GM23338 (cell line): ENCODE data around the gene SUPT5H. TPM values are rescaled to one million over a fixed set of nuclear protein-coding genes. Genes with fewer than 3 reads are reported as not detected.

Source experiments
- ATAC-seq: fragments of 200-7000 bp; cut with Tn5 transposase; 3 replicates; pipeline ENCODE4 v1.9.1; 2020
- DNase-seq: peaks from one replicate; pipeline ENCODE4 v3.0.0-alpha.2; 2015; ENCODE audit warnings: low spot score
- H2AFZ ChIP-seq: fragments of 200-600 bp; sonication (generic); 2 replicates; pipeline ENCODE4 v1.8.0; 2016; ENCODE audit warnings: antibody characterized with exemption, mild to moderate bottlenecking, moderate library complexity
- H3F3A ChIP-seq: fragments of 200-600 bp; sonication (generic); replicated peaks from 2 replicates; pipeline ENCODE4 v1.8.0; 2017; ENCODE audit warnings: antibody characterized with exemption, mixed run types, low read depth
- H3K27ac ChIP-seq: fragments of 200-600 bp; sonication (generic); 2 replicates; pipeline ENCODE4 v1.6.1; 2016; ENCODE audit warnings: low read depth
- H3K27me3 ChIP-seq: fragments of 200-600 bp; sonication (generic); 2 replicates; pipeline ENCODE4 v1.8.0; 2016; ENCODE audit warnings: mild to moderate bottlenecking, mixed run types, moderate library complexity; ENCODE audit not compliant: insufficient read depth
- H3K36me3 ChIP-seq: fragments of 200-600 bp; sonication (generic); 2 replicates; pipeline ENCODE4 v1.8.0; 2016; ENCODE audit warnings: mild to moderate bottlenecking; ENCODE audit not compliant: insufficient read depth
- H3K4me1 ChIP-seq: fragments of 200-600 bp; sonication (generic); 2 replicates; pipeline ENCODE4 v1.8.0; 2016; ENCODE audit warnings: mild to moderate bottlenecking, moderate library complexity; ENCODE audit not compliant: insufficient read depth
- H3K4me2 ChIP-seq: fragments of 200-600 bp; sonication (generic); 2 replicates; pipeline ENCODE4 v1.7.1; 2017; ENCODE audit warnings: mixed run types
- H3K4me3 ChIP-seq: fragments of 200-600 bp; sonication (generic); 2 replicates; pipeline ENCODE4 v1.6.1; 2016; ENCODE audit warnings: mixed run types
- H3K79me2 ChIP-seq: fragments of 200-600 bp; sonication (generic); replicated peaks from 2 replicates; pipeline ENCODE4 v1.8.0; 2017; ENCODE audit warnings: mild to moderate bottlenecking; ENCODE audit not compliant: insufficient read depth
- H3K9me2 ChIP-seq: fragments of 200-600 bp; sonication (generic); 2 replicates; pipeline ENCODE4 v1.8.0; 2017; ENCODE audit not compliant: insufficient read depth
- H4K20me1 ChIP-seq: fragments of 200-600 bp; sonication (generic); replicated peaks from 2 replicates; pipeline ENCODE4 v1.8.0; 2017; ENCODE audit warnings: mild to moderate bottlenecking; ENCODE audit not compliant: insufficient read depth
- H3K27ac Mint-ChIP-seq: 2 replicates; pipeline ENCODE4 v1.8.0; 2020; ENCODE audit warnings: inconsistent platforms, mild to moderate bottlenecking, moderate library complexity, mixed read lengths
- H3K27me3 Mint-ChIP-seq: 3 replicates; pipeline ENCODE4 v1.8.0; 2022; ENCODE audit warnings: low read depth, mild to moderate bottlenecking, moderate library complexity, mixed read lengths, inconsistent platforms; ENCODE audit not compliant: insufficient read depth, poor library complexity
- H3K36me3 Mint-ChIP-seq: 3 replicates; pipeline ENCODE4 v1.8.0; 2021; ENCODE audit warnings: low read depth, mild to moderate bottlenecking, inconsistent platforms, moderate library complexity, mixed read lengths
- H3K4me1 Mint-ChIP-seq: 3 replicates; pipeline ENCODE4 v1.8.0; 2020; ENCODE audit warnings: mild to moderate bottlenecking, inconsistent platforms, mixed read lengths
- H3K4me3 Mint-ChIP-seq: 3 replicates; pipeline ENCODE4 v1.8.0; 2021; ENCODE audit warnings: moderate library complexity, mild to moderate bottlenecking, inconsistent platforms, mixed read lengths
- H3K9me3 Mint-ChIP-seq: 3 replicates; pipeline ENCODE4 v1.8.0; 2020; ENCODE audit warnings: moderate library complexity, mild to moderate bottlenecking, inconsistent platforms, mixed read lengths
- EZH2 ChIP-seq: fragments of 200-600 bp; sonication (generic); IDR thresholded peaks from one replicate; pipeline ENCODE4 v1.8.0; 2017; ENCODE audit warnings: antibody characterized with exemption, mild to moderate bottlenecking, low read depth; ENCODE audit not compliant: unreplicated experiment
- EZH2phosphoT487 ChIP-seq: fragments of 200-600 bp; sonication (generic); IDR thresholded peaks from one replicate; pipeline ENCODE4 v1.8.1; 2018; ENCODE audit warnings: antibody characterized with exemption; ENCODE audit not compliant: unreplicated experiment
- NANOG ChIP-seq: IDR thresholded peaks from 2 replicates; pipeline ENCODE4 v1.6.1; 2016; ENCODE audit warnings: antibody characterized with exemption, borderline replicate concordance
- ZNF114 ChIP-seq: fragments of 250-450 bp; sonication (Bioruptor Pico); IDR thresholded peaks from 2 replicates; pipeline ENCODE4 v1.5.0; 2020; ENCODE audit warnings: mild to moderate bottlenecking, moderate library complexity
- polyA plus RNA-seq: library from polyadenylated mRNA; unstranded; fragments of >200 nt; fragmentation: Nextera tagmentation; extraction: Ambion mirVana; gene quantifications from 2 replicates; pipeline ENCODE4 v1.2.1, GENCODE V29; 2016
- total RNA-seq: library from RNA; depleted of rRNA; stranded (reverse); fragments of >200 nt; shearing (Covaris generic); gene quantifications from 2 replicates; pipeline ENCODE4 v1.2.3, GENCODE V29; 2014
- TF ChIP-seq, protein P1 (sequence below): fragments of 250-450 bp; sonication (Bioruptor Pico); IDR thresholded peaks from 2 replicates; pipeline ENCODE4 v1.5.0; 2020; ENCODE audit warnings: mild to moderate bottlenecking, moderate library complexity
- TF ChIP-seq, protein P2 (sequence below): IDR thresholded peaks from 2 replicates; pipeline ENCODE4 v1.6.1; 2016; ENCODE audit warnings: antibody characterized with exemption

The SUPT5H gene
- total and polyA plus RNA-seq, 2 experiments from 2014 or later = 108 to 150 TPM

DNA sequence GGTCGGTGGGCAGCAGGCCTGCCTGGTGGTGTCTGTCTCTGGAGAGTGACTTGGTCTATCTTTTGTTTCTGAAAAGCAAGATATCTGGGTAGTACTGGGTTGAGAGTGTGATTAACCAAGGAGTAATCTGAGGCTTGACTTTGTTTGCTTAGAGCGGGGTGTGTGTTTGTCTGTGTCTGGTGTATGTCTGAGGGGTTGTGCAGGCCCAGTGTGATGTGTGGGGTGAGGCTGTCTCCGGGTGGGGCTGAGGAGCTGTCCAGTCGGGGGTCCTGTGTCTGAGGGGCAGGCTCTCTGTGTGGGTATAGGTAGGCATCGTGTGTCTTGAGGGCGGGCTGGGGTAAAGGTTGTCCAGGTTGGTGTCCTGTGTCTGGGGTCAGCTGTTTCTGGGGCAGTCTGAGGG is 24.2 kb downstream of the SUPT5H start (continued):
- TF ChIP-seq, protein P1, sequence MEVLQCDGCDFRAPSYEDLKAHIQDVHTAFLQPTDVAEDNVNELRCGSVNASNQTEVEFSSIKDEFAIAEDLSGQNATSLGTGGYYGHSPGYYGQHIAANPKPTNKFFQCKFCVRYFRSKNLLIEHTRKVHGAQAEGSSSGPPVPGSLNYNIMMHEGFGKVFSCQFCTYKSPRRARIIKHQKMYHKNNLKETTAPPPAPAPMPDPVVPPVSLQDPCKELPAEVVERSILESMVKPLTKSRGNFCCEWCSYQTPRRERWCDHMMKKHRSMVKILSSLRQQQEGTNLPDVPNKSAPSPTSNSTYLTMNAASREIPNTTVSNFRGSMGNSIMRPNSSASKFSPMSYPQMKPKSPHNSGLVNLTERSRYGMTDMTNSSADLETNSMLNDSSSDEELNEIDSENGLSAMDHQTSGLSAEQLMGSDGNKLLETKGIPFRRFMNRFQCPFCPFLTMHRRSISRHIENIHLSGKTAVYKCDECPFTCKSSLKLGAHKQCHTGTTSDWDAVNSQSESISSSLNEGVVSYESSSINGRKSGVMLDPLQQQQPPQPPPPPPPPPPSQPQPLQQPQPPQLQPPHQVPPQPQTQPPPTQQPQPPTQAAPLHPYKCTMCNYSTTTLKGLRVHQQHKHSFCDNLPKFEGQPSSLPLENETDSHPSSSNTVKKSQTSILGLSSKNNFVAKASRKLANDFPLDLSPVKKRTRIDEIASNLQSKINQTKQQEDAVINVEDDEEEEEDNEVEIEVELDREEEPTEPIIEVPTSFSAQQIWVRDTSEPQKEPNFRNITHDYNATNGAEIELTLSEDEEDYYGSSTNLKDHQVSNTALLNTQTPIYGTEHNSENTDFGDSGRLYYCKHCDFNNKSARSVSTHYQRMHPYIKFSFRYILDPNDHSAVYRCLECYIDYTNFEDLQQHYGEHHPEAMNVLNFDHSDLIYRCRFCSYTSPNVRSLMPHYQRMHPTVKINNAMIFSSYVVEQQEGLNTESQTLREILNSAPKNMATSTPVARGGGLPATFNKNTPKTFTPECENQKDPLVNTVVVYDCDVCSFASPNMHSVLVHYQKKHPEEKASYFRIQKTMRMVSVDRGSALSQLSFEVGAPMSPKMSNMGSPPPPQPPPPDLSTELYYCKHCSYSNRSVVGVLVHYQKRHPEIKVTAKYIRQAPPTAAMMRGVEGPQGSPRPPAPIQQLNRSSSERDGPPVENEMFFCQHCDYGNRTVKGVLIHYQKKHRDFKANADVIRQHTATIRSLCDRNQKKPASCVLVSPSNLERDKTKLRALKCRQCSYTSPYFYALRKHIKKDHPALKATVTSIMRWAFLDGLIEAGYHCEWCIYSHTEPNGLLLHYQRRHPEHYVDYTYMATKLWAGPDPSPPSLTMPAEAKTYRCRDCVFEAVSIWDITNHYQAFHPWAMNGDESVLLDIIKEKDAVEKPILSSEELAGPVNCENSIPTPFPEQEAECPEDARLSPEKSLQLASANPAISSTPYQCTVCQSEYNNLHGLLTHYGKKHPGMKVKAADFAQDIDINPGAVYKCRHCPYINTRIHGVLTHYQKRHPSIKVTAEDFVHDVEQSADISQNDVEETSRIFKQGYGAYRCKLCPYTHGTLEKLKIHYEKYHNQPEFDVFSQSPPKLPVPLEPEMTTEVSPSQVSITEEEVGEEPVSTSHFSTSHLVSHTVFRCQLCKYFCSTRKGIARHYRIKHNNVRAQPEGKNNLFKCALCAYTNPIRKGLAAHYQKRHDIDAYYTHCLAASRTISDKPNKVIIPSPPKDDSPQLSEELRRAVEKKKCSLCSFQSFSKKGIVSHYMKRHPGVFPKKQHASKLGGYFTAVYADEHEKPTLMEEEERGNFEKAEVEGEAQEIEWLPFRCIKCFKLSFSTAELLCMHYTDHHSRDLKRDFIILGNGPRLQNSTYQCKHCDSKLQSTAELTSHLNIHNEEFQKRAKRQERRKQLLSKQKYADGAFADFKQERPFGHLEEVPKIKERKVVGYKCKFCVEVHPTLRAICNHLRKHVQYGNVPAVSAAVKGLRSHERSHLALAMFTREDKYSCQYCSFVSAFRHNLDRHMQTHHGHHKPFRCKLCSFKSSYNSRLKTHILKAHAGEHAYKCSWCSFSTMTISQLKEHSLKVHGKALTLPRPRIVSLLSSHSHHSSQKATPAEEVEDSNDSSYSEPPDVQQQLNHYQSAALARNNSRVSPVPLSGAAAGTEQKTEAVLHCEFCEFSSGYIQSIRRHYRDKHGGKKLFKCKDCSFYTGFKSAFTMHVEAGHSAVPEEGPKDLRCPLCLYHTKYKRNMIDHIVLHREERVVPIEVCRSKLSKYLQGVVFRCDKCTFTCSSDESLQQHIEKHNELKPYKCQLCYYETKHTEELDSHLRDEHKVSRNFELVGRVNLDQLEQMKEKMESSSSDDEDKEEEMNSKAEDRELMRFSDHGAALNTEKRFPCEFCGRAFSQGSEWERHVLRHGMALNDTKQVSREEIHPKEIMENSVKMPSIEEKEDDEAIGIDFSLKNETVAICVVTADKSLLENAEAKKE (CRISPR knock-in tag) = no peak
- TF ChIP-seq EZH2 = no peak
- no peak for TF ChIP-seq EZH2phosphoT487
- TF ChIP-seq, protein P2, sequence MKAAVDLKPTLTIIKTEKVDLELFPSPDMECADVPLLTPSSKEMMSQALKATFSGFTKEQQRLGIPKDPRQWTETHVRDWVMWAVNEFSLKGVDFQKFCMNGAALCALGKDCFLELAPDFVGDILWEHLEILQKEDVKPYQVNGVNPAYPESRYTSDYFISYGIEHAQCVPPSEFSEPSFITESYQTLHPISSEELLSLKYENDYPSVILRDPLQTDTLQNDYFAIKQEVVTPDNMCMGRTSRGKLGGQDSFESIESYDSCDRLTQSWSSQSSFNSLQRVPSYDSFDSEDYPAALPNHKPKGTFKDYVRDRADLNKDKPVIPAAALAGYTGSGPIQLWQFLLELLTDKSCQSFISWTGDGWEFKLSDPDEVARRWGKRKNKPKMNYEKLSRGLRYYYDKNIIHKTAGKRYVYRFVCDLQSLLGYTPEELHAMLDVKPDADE = no peak
- no peak for TF ChIP-seq ZNF114 (CRISPR knock-in tag)

DNA sequence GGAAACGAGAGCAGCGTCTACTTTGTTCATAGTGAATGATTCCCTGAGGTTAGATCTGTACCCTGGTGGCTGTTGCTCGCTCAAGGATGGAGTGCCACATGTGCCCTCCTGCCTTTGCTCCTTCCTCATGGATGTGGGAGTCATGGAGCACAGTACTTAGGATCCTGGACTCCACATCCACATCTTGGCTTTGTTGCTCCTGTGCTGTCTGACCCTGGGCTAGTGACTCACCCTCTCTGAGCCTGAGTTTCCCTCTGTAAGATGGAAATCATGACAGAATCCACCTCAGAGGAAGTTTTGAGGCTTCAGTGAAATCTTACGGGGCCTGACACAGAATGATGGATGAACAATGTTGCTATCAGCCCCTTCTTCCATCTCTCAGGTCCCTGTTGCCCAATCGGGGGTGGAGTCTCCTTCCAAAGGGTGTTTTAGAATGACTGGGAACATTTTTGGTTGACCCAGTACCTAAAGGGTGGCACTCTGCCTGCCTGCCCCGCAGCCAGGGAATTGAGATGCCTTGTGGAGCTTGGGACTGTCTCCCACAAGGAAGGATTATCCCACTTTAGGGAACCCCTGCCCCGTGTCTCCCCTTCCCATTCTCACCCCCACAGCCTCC is 25.4 kb downstream of the SUPT5H start:
- peaks cover 30% of the 10 kb centered on the region for H3K36me3 ChIP-seq
- TF ChIP-seq, protein P1 (CRISPR knock-in tag) = no peak
- TF ChIP-seq NANOG = no peak
- peaks cover 78% of the 10 kb centered on the region for H3K36me3 Mint-ChIP-seq

More for the DNA sequence above, 25.4 kb downstream of the SUPT5H start:
- Histone ChIP-seq H2AFZ (no peak overlapping the region), H3K4me2 (no peak overlapping the region), H3K79me2 (no peaks in the 10 kb centered on the region; the same call in 1 of the 2 replicates), H3K4me1 (no peaks in the 10 kb centered on the region), H3K9me2 (no peaks in the 10 kb centered on the region), H4K20me1 (peaks cover 13% of the 10 kb centered on the region; the same call in 1 of the 2 replicates), H3K27ac (no peak overlapping the region), H3K27me3 (no peaks in the 10 kb centered on the region), H3F3A (peaks cover 10% of the 10 kb centered on the region; the same call in 1 of the 2 replicates), H3K4me3 (no peak overlapping the region)
- Mint-ChIP-seq H3K27ac (no peak overlapping the region), H3K4me3 (no peak overlapping the region), H3K27me3 (peaks cover 12% of the 10 kb centered on the region), H3K4me1 (peaks cover 8% of the 10 kb centered on the region), H3K9me3 (no peaks in the 10 kb centered on the region; the same call in 2 of the 3 replicates)
- DNase-seq (no peak), ATAC-seq (no peak)
